Right renal cortex interstitium (tissue), 3 donors: ENCODE results near the gene SLC7A8. TPM values are rescaled to one million over a fixed set of nuclear protein-coding genes. Genes with fewer than 3 reads are reported as not detected.
"Not testable (repeated sequence)": the region's sequence is repeated elsewhere in the genome, so short reads cannot be mapped to it uniquely, and the experiment has no call there.

Source experiments
- DNase-seq, 3 donors: peaks; one replicate each; pipeline ENCODE4 v3.0.0-alpha.2; 2013; ENCODE audit warnings: low read depth in 3 of 3, low spot score in 2 of 3
- polyA plus RNA-seq, 3 donors: library from polyadenylated mRNA; unstranded; fragments of 120-200 nt; gene quantifications; one replicate each; pipeline ENCODE4 v1.2.1, GENCODE V29; 2013; ENCODE audit not compliant: insufficient read length in 3 of 3

SLC7A8 gene
- polyA plus RNA-seq: 10 to 100 TPM; 83.4 to 94.0 (median 86.9) TPM

DNA sequence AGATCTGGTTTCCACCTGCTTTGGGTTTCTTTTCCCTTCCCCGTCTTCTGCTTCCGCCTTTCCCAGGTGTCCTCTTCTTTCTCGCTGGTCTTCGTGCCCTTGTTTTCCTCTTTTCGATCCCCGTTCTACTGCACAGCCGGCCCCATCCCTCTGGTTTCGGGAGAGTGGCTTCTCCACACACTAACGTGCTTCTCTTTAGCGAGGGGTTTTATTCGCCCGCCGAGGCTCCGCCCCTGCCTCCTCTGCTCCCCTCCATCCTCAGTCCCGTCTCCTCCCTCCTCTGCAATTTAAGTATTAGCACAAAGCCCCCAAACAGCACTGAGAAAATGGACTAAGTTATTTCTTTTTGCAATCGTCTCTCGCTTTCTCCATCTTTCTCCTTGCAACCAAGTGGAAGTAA lies at the start of gene SLC7A8:
SLC7A8 (minus strand) TSS at position 182 of the 400 bp plus-strand sequence. CDS start 746 bp downstream, outside the sequence.
- no peak for DNase-seq

DNA sequence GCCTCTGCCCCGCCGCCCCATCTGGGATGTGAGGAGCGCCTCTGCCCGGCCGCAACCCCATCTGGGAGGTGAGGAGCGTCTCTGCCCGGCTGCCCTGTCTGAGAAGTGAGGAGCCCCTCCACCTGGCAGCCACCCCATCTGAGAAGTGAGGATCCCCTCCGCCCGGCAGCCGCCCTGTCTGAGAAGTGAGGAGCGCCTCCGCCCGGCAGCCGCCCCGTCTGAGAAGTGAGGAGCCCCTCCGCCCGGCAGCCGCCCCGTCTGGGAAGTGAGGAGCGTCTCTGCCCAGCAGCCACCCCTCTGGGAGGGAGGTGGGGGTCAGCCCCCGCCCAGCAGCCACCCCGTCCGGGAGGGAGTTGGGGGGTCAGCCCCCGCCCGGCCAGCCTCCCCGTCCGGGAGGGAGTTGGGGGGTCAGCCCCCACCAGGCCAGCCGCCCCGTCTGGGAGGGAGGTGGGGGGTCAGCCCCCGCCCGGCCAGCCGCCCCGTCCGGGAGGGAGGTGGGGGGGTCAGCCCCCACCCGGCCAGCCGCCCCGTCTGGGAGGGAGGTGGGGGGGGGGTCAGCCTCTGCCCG lies 48.9 kb upstream of the SLC7A8 start:
- not testable (repeated sequence) for DNase-seq

DNA sequence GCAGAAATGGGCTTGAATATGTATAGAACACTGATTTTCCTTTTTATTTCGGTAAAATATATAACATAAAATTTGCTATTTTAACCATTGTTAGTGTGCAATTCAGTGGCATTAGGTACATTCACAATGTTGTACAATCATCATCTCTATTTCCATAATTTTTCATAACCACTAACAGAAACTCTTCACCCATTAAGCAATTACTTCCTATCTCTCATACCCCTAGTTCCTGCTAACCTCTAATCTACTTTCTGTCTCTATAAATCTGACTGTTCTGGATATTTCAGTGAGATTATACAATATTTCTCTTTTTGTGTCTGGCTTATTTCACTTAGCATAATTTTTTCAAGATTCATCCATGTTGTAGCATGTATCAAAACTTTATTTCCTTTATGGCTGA lies 45.4 kb upstream of the SLC7A8 start:
- DNase-seq: no peak

DNA sequence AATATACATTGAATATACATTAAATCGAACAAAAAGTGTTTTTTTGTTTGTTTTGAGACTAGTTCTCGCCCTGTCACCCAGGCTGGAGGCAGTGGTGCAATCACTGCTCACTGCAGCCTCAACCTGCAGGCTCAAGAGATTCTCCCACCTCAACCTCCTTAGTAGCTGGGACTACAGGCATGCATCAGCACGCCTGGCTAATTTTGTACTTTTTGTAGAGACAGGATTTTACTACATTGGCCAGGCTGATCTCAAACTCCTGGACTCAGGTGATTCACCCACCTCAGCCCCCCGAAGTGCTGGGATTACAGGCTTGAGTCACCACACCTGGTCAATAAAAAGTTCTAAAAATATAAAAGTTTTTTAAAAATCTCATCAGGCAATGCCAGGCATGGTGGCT lies 44.1 kb upstream of the SLC7A8 start:
- DNase-seq: no peak

DNA sequence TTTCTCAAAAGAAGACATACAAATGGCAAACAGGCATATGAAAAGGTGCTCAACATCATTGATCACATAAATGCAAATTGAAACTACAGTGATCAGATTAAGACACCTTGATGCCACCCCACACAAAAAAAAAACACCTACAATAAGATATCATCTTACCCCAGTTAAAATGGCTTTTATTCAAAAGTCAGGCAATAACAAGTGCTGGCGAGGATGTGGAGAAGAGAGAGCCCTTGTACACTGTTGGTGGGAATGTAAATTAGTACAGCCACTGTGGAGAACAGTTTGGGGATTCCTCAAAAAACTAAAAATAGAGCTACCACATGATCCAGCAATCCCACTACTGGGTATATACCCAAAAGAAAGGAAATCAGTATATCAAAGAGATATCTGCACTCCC lies 41.5 kb upstream of the SLC7A8 start:
- not testable (repeated sequence) for DNase-seq

DNA sequence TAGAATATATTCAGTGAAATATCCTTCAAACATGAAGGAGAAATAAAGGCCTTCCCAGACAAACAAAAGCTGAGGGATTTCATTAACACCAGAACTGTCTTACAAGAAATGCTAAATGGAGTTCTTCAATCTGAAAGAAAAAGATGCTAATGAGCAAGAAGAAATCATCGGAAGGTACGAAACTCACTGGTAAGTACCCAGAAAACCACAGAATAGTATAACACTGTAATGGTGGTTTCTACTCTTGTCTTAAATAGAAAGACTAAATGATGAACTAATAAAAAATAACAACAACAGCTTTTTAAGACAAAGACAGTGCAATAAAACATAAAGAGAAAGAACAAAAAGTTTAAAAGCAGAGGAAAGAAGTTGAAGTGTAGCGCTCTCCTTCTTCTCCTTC lies 35.6 kb upstream of the SLC7A8 start:
- DNase-seq: no peak

DNA sequence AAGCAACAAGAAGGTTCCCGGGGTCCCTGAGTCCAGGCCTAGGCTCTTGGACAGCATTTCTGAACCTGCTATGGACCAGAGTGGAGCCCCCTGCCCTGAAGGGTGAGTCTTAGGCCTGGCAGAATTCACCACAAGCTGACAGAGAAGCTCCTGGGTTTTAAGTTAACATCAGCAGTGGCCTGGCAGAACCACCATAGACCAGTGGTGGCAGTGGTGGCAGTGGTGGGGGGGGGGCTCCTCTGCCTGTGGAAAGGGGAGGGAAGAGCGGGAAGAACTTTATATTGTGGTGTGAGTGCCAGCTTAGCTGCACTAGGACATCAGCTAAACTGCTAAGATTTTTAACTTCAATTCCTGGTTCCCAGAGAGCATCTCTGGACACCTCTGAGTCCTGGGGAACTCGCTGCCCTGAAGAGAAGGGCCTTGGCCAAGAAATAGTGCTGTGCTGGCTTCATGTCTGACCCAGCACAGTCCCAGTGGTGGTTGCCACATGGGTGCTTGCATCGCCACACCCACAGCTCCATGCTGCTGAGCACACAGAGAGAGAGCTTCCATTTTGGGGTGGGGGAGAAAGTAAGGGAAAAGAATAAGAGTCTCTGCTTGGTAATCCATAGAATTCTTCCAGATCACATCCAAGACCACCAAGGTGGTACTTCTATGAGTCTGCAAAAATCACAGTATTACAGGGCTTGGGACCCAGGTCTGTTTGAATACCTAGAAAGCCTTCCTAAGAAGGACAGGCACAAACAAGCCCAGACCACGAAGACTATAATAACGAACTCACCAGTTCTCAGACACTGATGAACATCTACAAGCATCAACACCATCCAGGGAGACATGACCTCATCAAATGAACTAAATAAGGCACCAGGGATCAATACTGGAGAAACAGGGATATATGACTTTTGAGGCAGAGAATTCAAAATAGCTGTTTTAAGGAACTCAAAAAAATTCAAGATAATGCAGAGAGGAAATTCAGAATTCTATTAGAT lies 33.9 kb upstream of the SLC7A8 start:
- no peak for DNase-seq

DNA sequence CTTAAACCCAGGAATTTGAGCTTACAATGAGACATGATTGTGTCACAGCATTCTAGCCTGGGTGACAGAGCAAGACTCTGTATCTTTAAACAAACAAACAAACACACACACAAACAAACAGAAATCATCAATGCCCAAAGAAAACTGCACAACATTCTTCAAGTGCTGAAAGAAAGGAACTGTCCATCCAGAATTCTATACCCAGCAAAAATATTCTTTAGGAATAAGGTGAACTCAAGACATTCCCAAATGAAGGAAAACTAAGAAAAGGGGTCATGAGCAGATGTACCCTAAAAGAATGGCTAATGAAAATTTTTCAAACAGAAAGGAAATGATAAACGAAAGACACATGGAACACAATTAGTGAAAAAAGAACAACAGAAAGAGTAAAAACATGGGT lies 32.0 kb upstream of the SLC7A8 start:
- DNase-seq: no peak

DNA sequence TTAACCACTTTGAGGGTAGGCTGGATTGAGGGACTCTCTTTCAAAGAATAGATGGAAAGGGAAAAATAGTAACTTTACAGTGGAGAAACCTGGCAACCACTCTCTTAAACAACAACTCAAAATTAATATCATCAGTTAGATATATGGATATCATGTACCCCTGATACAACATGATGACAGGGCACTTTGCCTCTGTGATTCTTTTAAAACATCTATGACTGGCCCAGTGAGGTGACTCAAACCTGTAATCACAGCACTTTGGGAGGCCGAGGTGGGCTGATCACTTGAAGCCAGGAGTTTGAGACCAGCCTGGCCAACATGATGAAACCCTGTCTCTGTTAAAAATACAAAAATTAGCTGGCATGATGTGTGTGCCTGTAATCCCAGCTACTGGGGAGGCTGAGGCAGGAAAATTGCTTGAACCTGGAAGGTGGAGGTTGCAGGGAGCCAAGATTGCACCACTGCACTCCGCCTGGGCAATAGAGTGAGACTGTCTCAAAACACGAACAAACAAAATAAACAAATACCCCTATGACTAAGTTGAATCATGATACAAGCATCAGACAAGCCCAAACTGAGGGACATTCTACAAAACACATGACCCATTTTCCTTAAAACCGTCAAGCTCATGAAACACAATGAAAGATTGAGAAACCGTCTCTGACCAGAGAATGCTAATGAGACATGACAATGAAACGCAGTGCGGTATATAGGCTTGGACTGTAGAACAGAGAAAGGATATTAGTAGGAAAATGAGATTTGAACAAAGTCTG lies 26.4 kb upstream of the SLC7A8 start:
- no peak for DNase-seq

DNA sequence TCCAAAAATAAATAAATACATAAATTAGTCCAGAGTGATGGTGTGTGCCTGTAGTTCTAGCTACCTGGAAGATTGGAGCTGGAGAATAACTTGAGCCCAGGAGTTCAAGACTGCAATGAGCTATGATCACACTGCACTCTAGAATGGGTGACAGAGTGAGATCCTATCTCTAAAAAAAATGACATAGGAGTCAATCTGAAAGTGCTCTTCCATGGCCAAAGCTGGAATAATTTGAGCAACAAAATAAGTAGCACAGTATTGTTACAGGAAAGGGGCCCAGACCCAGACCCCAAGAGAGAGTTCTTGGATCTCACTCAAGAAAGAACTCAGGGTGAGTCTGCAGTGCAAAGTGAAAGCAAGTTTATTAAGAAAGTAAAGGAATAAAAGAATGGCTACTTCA lies 24.9 kb upstream of the SLC7A8 start:
- DNase-seq: no peak

DNA sequence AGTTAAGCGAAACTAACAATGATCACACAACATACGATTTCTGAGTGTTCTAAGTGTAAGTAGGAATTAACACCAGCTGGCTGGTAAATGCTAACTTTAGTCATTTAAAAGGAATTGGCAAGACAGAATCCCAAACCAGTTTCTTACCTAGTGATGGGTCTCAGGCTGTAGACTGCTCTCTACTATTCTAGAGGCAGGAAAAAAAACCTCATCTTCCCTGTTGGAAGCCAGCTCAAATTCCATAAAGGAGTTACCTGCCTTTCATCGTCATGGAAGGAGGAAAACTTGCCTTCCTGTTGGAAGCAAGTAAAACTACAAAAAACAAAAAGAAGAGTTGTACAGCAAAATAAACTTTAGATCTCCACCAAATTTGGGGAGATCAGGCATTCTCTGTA lies 23.7 kb upstream of the SLC7A8 start:
- DNase-seq: no peak

DNA sequence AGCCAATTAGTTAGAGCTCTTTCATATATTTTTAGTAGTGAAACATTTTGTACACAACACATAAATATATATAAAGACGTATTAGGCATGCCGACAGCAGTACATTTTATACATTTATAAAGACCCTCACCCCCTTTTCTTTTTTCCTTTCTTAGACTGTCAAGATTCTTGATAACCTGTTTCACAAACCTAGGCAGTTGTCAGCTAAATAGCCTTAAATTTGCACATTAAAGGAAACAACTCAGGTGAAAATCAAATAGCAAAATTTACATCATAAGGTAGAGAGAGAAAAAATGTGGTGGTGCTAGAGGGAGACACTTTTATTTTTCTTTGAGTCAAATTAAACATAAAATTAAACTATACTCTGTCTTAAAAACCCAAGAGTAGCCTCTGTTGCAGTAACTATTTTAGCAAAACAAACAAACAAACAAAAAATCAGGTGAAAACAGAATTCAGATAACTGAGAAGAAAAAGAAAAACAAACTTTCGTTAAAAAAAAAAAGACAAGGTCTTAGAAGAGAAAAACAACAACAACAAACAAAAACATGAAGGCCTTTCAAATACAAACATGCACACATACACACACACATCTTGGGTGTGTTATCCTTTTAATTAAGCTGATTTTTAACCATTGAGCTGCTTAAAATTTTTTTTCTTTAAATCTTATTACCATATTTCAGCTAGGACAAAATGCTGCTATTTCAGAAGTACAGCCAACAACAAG lies 23.1 kb upstream of the SLC7A8 start:
- DNase-seq: no peak

DNA sequence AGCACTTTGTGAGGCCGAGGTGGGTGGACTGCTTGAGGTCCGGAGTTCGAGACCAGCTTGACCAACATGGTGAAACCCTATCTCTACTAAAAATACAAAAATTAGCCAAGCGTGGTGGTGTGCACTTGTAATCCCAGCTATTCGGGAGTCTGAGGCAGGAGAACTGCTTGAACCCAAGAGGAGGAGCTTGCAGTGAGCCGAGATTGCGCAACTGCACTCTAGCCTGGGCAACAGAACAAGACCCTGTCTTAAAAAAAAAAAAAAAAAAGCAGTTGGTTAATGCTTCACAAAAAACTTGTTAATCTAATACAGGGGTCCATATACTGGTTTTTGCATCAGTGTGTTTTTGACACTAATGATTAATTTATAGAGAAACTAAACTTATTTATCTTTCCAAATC lies 18.5 kb upstream of the SLC7A8 start:
- DNase-seq: no peak

DNA sequence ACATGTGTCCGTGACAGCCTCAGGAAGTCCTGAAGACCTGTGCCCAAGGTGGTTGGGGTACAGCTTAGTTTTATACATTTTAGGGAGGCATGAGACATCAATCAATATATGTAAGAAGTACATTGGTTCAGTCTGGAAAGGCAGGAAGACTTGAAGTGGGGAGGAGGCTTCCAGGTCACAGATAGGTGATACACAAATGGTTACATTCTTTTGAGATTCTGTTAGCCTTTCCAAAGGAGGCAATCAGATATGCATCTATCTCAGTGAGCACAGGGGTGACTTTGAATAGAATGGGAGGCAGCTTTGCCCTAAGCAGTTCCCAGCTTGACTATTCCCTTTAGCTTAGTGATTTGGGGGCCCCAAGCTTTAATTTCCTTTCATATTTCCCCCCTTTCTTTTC lies 15.7 kb upstream of the SLC7A8 start:
- not testable (repeated sequence) for DNase-seq

DNA sequence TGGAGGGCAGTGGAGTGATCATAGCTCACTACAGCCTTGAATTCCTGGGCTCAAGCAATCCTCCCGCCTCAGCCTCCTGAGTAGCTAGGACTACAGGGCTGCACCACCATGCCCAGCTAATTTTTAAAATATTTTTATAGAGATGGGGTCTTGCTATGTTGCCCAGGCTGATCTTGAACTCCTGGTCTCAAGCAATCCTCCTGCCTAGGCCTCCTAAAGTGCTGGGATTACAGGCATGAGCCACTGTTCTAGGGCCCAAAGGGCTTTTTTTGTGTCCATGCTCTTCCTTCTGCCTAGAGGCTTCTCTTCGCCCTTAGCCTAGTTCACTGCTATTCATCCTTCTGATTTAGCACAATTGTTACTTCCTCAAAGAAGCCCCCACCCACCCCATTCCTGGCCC lies 13.0 kb upstream of the SLC7A8 start:
- not testable (repeated sequence) for DNase-seq

DNA sequence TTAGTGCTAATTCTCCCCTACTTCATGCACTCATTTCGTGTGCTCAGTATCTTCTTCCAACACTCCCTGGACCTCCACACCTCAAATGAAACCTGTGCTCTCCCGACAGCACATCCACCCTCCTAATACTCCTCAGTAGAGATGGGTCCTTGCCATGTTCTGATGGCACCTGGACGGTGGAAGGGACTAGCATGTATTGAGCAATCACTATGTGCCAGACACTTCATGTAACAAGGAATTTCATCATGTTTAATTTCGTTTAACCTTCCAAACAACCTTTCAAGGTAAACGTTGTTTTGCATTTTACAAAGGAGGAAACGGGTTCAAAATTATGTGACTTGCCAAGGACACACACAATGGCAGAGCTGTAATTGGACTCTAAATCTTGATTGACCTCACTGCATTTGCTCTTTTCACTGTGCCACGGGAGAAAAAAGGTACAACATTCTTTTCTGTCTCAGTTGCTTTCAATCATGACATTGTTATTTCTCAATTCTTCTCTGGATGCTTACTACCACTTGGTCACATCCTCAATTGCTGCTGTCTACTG lies 12.2 kb upstream of the SLC7A8 start:
- no peak for DNase-seq

DNA sequence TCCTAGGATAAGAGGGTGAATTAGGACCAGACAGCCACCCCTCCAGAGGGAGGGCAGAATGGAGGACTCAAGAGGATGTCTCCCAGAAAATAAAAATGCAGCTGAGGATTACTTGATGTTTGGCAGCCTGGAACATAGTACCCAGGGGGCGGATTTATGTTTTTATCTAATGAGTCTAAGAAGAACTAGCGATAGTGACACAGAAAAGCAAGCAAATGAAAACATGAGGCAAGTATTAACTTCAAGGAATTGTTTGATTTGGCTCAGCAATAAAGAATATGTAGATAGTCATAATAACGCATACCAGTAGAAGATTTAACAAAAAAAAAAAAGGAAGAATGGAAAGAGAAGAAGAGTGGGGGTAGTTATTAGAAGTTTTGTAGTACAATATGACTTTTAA lies 10.0 kb upstream of the SLC7A8 start:
- DNase-seq: no peak

DNA sequence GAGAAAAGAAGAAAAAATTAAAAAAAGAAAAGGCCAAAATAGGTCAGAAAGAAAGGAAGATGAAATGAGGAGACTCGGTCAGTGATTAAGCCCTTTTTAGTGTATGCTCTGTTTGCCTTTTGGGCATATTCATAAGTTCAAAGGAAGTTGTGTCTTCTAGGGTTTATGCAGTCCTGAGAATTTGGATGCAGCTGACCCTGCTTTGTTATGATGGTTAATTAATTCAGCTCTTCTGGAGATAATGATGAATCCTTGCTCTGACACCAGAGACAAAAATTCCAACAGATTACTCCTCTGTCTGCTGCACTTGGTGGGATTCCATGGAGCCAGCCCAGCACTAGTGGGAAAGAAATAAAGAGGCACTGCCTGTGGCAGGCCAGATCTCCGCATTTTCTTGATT lies 4.5 kb upstream of the SLC7A8 start:
- no peak for DNase-seq

DNA sequence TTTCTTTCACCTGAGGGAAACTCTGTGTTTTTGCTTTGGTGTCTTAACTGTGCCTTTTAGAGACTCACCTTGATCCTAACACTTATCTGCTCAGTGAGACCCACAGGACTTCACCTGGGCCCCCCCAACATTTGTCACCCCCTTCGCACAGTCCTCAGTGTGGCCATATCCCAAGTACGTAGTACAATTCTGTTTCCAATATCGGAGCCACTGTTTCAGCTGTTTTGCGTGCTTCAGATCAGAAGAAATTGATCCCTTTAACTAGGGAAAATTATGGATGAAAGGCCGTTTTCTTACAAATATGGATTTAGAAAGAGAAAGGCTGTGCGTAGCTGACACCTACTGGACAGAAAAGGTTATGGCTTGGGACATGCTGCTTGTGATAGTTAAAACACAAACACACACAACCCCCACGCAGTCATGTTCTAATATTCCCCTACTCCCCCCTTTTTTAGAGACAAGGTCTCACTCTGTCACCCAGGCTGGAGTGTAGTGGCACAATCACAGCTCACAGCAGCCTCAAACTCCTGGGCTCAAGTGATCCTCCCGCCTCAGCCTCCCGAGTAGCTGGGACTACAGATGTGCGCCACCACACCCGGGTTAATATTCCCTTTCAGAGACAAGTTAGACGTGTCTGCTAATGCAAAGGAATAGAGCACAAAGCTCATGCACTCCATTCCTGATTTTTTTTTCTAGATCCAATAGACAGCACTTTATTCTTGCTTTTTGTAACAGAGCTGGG lies 3.6 kb upstream of the SLC7A8 start:
- no peak for DNase-seq

DNA sequence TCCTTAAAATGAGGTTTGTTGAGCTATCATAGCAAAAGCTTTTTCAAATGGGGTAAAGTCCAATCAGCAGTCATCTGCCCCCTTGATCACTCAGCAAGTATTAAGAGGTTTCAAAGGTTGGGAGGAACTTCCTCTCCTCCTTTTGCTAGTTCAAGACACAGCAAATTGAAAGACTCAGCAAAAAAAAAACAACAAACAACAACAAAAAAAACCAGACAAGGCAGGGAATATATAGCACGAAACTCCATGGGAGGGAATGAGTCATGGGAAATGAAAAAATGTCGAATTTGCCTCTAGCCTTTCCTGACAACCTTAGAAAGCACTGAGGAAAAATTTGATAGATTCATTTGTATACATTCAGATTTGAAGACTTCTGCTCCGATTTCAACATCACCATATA lies 1.6 kb upstream of the SLC7A8 start:
- no peak for DNase-seq
